GOT3 (cell line): ENCODE data around the gene NFASC.

Experiments used
- DNase-seq: peaks from one replicate; lab custom pipeline; 2025; ENCODE audit warnings: mixed read lengths; lab: John Stamatoyannopoulos, UW

The NFASC gene

GRCh38 chr1:204928671-204929486 lies 58.2 kb downstream of the NFASC start:
- DNase-seq, result no peak

GRCh38 chr1:204929487-204930154 lies 59.0 kb downstream of the NFASC start:
- DNase-seq, result no peak

GRCh38 chr1:204930155-204930523 lies 59.5 kb downstream of the NFASC start:
- DNase-seq, result no peak

- no peak for DNase-seq
These were observed 60.7 kb downstream of the NFASC start for GRCh38 chr1:204931313-204931712.

- DNase-seq, result no peak
These were observed 61.3 kb downstream of the NFASC start for GRCh38 chr1:204931768-204932572.

GRCh38 chr1:204932573-204932909 lies 61.9 kb downstream of the NFASC start:
- no peak for DNase-seq

GRCh38 chr1:204935155-204935554 lies 64.5 kb downstream of the NFASC start:
- DNase-seq, result no peak

- DNase-seq, result no peak
These were observed 66.1 kb downstream of the NFASC start for GRCh38 chr1:204936765-204937164.

- DNase-seq, result no peak
These were observed 67.2 kb downstream of the NFASC start for GRCh38 chr1:204937901-204938300.

- DNase-seq, result no peak
These were observed 69.9 kb downstream of the NFASC start for GRCh38 chr1:204940591-204940990.

GRCh38 chr1:204941421-204942338 lies 71.0 kb downstream of the NFASC start:
- DNase-seq, result peak; percentile 13

- no peak for DNase-seq
These were observed 72.8 kb downstream of the NFASC start for GRCh38 chr1:204943495-204943894.

GRCh38 chr1:204944662-204945061 lies 74.0 kb downstream of the NFASC start:
- no peak for DNase-seq

GRCh38 chr1:204945565-204945977 lies 74.9 kb downstream of the NFASC start:
- no peak for DNase-seq

- DNase-seq, result no peak
These were observed 76.0 kb downstream of the NFASC start for GRCh38 chr1:204946640-204947039.

GRCh38 chr1:204947338-204947737 lies 76.7 kb downstream of the NFASC start:
- DNase-seq, result no peak

GRCh38 chr1:204947747-204948146 lies 77.1 kb downstream of the NFASC start:
- no peak for DNase-seq

- DNase-seq, result no peak
These were observed 79.8 kb downstream of the NFASC start for GRCh38 chr1:204950353-204951001.

GRCh38 chr1:204958317-204959307 lies 88.0 kb downstream of the NFASC start:
- DNase-seq, result no peak

GRCh38 chr1:204959374-204959773 lies 88.7 kb downstream of the NFASC start:
- no peak for DNase-seq
